ENCODE measurements around the gene BACE2.

DNA sequence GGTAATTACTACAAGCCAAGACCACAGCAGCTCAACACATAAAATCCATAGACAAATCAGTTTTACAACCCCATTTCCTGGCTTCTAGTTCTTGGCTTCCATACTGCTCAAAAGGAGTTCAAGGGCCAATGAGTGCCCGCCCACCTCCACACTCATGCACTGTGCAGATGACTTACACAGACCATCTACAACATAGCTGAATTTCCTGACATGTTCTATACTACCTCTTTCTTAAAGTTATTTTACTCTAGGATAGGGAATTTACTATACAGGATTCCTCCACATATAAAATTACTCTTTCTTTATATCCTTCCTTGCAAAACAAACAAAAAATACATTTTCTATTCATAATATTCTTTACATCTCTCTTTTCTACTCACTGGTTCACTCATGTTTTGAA, 14.6 kb downstream of the BACE2 start:
- TF ChIP-seq, protein P1, sequence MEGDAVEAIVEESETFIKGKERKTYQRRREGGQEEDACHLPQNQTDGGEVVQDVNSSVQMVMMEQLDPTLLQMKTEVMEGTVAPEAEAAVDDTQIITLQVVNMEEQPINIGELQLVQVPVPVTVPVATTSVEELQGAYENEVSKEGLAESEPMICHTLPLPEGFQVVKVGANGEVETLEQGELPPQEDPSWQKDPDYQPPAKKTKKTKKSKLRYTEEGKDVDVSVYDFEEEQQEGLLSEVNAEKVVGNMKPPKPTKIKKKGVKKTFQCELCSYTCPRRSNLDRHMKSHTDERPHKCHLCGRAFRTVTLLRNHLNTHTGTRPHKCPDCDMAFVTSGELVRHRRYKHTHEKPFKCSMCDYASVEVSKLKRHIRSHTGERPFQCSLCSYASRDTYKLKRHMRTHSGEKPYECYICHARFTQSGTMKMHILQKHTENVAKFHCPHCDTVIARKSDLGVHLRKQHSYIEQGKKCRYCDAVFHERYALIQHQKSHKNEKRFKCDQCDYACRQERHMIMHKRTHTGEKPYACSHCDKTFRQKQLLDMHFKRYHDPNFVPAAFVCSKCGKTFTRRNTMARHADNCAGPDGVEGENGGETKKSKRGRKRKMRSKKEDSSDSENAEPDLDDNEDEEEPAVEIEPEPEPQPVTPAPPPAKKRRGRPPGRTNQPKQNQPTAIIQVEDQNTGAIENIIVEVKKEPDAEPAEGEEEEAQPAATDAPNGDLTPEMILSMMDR (IDR thresholded peaks at IDR 0.05), result no peak
- no peak for TF ChIP-seq POLR2A (IDR thresholded peaks at IDR 0.05)
